HEK293 (cell line): Measurements from ENCODE around the gene PAX3.

ENCODE experiments used
- PRDM10 ChIP-seq: fragments of 450-650 bp; formaldehyde crosslinking; IDR thresholded peaks from 2 replicates; pipeline ENCODE4 v1.5.1; 2016; ENCODE audit warnings: missing biosample characterization, missing genetic modification characterization
- ZNF10 ChIP-seq: fragments of 450-650 bp; formaldehyde crosslinking; IDR thresholded peaks from 2 replicates; pipeline ENCODE4 v1.5.1; 2017; ENCODE audit warnings: missing biosample characterization, missing genetic modification characterization
- ZNF16 ChIP-seq: fragments of 450-650 bp; formaldehyde crosslinking; IDR thresholded peaks from 2 replicates; pipeline ENCODE4 v1.5.1; 2016; ENCODE audit warnings: low read depth, missing biosample characterization, missing genetic modification characterization
- ZNF292 ChIP-seq: fragments of 450-650 bp; formaldehyde crosslinking; IDR thresholded peaks from 2 replicates; pipeline ENCODE4 v1.5.1; 2016; ENCODE audit warnings: low read depth, missing biosample characterization, missing genetic modification characterization, borderline replicate concordance
- ZNF398 ChIP-seq: fragments of 450-650 bp; formaldehyde crosslinking; IDR thresholded peaks from 2 replicates; pipeline ENCODE4 v1.5.1; 2017; ENCODE audit warnings: missing biosample characterization, missing genetic modification characterization
- ZNF514 ChIP-seq: fragments of 450-650 bp; formaldehyde crosslinking; IDR thresholded peaks from 2 replicates; pipeline ENCODE4 v1.5.1; 2016; ENCODE audit warnings: missing biosample characterization, missing genetic modification characterization
- ZNF521 ChIP-seq: fragments of 450-650 bp; formaldehyde crosslinking; IDR thresholded peaks from 2 replicates; pipeline ENCODE4 v1.5.1; 2017; ENCODE audit warnings: missing biosample characterization, mild to moderate bottlenecking, missing genetic modification characterization
- ZNF747 ChIP-seq: fragments of 450-650 bp; formaldehyde crosslinking; IDR thresholded peaks from 2 replicates; pipeline ENCODE4 v1.5.1; 2016; ENCODE audit warnings: missing biosample characterization, missing genetic modification characterization
- TF ChIP-seq, protein P1 (sequence below): fragments of 450-650 bp; formaldehyde crosslinking; IDR thresholded peaks from 2 replicates; pipeline ENCODE4 v1.5.1; 2016; ENCODE audit warnings: missing biosample characterization, missing genetic modification characterization
- TF ChIP-seq, protein P2 (sequence below): fragments of 450-650 bp; formaldehyde crosslinking; IDR thresholded peaks from 2 replicates; pipeline ENCODE4 v1.5.1; 2016; ENCODE audit warnings: missing biosample characterization, missing genetic modification characterization
- TF ChIP-seq, protein P3 (sequence below): fragments of 450-650 bp; formaldehyde crosslinking; optimal IDR thresholded peaks from 2 replicates; pipeline ENCODE3; 2016; ENCODE audit warnings: missing biosample characterization, mild to moderate bottlenecking, missing genetic modification characterization
- TF ChIP-seq, protein P4 (sequence below): fragments of 450-650 bp; formaldehyde crosslinking; IDR thresholded peaks from 2 replicates; pipeline ENCODE4 v1.5.1; 2016; ENCODE audit warnings: missing biosample characterization, missing genetic modification characterization

DNA sequence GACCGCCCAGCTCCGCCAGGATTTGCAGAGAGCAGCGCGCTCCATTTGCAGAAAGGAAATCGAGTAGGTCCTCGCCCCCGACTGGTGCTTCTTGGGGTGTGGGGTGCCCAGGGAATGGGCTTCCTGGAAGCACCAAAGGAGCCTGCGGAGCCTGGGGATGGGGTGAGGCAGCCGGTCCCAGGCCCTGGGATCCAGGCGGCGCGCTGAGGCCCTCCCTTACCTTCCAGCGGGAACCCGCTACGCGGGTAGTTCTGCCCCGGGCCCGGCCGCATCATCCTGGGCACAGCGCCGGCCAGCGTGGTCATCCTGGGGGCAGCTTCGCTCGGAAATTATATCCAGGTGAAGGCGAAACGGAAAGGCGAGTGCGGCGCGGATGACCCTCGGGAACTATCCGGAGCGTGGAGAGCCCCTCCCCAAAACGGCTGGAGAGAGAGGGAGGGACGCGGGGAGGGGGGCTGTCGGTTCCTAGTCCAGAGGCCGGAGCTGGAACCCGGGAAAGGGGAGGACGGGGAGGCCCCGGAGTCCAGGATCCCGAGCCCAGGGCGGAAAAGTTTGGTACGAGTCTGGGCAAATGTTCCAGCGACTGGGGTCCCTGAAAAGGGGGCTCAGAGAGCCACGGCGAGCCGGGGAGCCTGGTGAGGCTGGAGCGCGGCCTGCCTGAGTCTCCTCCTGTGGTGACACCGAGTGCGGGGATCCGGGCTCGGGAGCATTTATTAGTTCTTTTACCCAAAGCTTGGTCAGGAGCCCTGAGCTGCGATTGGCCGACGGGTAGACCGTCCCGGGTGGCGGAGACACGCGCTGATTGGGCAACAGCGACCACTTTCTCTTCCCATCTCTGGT is at the start of gene PAX3:
- TF ChIP-seq ZNF398 (tag by site-specific recombination): peak; percentile 82
- TF ChIP-seq, protein P1, sequence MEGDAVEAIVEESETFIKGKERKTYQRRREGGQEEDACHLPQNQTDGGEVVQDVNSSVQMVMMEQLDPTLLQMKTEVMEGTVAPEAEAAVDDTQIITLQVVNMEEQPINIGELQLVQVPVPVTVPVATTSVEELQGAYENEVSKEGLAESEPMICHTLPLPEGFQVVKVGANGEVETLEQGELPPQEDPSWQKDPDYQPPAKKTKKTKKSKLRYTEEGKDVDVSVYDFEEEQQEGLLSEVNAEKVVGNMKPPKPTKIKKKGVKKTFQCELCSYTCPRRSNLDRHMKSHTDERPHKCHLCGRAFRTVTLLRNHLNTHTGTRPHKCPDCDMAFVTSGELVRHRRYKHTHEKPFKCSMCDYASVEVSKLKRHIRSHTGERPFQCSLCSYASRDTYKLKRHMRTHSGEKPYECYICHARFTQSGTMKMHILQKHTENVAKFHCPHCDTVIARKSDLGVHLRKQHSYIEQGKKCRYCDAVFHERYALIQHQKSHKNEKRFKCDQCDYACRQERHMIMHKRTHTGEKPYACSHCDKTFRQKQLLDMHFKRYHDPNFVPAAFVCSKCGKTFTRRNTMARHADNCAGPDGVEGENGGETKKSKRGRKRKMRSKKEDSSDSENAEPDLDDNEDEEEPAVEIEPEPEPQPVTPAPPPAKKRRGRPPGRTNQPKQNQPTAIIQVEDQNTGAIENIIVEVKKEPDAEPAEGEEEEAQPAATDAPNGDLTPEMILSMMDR: no peak; the same call in 1 of the 2 replicates
- TF ChIP-seq ZNF521 (tag by site-specific recombination): no peak
- TF ChIP-seq ZNF10 (tag by site-specific recombination): no peak
- no peak for TF ChIP-seq ZNF747 (tag by site-specific recombination)
- TF ChIP-seq, protein P2, sequence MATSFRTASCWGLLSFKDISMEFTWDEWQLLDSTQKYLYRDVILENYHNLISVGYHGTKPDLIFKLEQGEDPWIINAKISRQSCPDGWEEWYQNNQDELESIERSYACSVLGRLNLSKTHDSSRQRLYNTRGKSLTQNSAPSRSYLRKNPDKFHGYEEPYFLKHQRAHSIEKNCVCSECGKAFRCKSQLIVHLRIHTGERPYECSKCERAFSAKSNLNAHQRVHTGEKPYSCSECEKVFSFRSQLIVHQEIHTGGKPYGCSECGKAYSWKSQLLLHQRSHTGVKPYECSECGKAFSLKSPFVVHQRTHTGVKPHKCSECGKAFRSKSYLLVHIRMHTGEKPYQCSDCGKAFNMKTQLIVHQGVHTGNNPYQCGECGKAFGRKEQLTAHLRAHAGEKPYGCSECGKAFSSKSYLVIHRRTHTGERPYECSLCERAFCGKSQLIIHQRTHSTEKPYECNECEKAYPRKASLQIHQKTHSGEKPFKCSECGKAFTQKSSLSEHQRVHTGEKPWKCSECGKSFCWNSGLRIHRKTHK (tag by site-specific recombination): no peak
- no peak for TF ChIP-seq ZNF16 (tag by site-specific recombination)
- TF ChIP-seq ZNF514 (tag by site-specific recombination): no peak
- TF ChIP-seq PRDM10: peak; percentile 97
- TF ChIP-seq, protein P3, sequence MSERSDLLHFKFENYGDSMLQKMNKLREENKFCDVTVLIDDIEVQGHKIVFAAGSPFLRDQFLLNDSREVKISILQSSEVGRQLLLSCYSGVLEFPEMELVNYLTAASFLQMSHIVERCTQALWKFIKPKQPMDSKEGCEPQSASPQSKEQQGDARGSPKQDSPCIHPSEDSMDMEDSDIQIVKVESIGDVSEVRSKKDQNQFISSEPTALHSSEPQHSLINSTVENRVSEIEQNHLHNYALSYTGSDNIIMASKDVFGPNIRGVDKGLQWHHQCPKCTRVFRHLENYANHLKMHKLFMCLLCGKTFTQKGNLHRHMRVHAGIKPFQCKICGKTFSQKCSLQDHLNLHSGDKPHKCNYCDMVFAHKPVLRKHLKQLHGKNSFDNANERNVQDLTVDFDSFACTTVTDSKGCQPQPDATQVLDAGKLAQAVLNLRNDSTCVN (tag by site-specific recombination): peak; percentile 73
- TF ChIP-seq ZNF292 (tag by site-specific recombination): no peak
- TF ChIP-seq, protein P4, sequence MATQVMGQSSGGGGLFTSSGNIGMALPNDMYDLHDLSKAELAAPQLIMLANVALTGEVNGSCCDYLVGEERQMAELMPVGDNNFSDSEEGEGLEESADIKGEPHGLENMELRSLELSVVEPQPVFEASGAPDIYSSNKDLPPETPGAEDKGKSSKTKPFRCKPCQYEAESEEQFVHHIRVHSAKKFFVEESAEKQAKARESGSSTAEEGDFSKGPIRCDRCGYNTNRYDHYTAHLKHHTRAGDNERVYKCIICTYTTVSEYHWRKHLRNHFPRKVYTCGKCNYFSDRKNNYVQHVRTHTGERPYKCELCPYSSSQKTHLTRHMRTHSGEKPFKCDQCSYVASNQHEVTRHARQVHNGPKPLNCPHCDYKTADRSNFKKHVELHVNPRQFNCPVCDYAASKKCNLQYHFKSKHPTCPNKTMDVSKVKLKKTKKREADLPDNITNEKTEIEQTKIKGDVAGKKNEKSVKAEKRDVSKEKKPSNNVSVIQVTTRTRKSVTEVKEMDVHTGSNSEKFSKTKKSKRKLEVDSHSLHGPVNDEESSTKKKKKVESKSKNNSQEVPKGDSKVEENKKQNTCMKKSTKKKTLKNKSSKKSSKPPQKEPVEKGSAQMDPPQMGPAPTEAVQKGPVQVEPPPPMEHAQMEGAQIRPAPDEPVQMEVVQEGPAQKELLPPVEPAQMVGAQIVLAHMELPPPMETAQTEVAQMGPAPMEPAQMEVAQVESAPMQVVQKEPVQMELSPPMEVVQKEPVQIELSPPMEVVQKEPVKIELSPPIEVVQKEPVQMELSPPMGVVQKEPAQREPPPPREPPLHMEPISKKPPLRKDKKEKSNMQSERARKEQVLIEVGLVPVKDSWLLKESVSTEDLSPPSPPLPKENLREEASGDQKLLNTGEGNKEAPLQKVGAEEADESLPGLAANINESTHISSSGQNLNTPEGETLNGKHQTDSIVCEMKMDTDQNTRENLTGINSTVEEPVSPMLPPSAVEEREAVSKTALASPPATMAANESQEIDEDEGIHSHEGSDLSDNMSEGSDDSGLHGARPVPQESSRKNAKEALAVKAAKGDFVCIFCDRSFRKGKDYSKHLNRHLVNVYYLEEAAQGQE (tag by site-specific recombination): peak; percentile 31; the same call in 1 of the 2 replicates
